GM21515 (cell line): Measurements from ENCODE around the gene FOXRED2.
"Not testable (repeated sequence)": the region's sequence is repeated elsewhere in the genome, so short reads cannot be mapped to it uniquely, and the experiment has no call there.

Experiments used
- ATAC-seq: cut with Tn5 transposase; IDR thresholded peaks from one replicate; pipeline ENCODE4 v1.9.1; 2021; ENCODE audit not compliant: unreplicated experiment

FOXRED2 gene

DNA sequence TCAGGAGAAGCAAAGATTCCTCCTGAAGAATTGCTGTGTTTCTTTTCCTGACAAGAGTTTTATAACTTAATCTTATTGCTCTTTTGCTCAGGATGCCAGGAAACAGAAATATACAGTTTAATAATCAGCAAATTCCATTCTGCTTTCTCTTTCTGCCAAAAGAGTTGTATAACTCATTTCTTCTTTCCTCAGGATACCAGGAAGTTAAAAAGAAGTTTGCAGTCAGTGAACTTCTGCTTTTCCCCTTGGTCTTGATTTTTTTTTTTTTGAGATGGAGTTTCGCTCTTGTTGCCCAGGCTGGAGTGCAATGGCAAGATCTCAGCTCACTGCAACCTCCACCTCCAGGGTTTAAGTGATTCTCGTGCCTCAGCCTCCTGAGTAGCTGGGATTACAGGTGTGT lies 13.1 kb upstream of the FOXRED2 start:
- ATAC-seq, result not testable (repeated sequence)

GRCh38 chr22:36514766-36515165 lies 7.9 kb upstream of the FOXRED2 start:
- no peak for ATAC-seq

GRCh38 chr22:36512991-36513390 lies 6.2 kb upstream of the FOXRED2 start:
- ATAC-seq, result no peak

DNA sequence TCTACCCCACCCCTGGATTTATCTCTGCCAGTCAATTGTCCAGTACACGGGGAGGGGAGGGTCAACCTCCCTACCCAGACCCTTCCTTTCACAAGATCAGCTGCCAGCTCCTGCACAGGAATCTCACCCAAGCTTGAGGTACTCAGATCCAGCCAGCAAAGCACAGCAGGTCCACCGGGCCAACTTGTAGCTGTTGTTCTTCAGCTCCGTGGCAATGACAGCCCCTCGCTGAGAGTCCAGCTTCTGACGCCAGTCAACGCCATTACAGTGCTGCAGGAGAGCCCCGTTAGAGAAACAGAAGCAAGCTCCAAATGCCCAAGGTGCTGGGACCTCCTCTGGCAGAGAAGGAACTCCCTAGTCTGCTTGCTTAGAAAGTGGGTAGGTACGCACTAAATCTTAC lies 5.5 kb upstream of the FOXRED2 start:
- no peak for ATAC-seq

DNA sequence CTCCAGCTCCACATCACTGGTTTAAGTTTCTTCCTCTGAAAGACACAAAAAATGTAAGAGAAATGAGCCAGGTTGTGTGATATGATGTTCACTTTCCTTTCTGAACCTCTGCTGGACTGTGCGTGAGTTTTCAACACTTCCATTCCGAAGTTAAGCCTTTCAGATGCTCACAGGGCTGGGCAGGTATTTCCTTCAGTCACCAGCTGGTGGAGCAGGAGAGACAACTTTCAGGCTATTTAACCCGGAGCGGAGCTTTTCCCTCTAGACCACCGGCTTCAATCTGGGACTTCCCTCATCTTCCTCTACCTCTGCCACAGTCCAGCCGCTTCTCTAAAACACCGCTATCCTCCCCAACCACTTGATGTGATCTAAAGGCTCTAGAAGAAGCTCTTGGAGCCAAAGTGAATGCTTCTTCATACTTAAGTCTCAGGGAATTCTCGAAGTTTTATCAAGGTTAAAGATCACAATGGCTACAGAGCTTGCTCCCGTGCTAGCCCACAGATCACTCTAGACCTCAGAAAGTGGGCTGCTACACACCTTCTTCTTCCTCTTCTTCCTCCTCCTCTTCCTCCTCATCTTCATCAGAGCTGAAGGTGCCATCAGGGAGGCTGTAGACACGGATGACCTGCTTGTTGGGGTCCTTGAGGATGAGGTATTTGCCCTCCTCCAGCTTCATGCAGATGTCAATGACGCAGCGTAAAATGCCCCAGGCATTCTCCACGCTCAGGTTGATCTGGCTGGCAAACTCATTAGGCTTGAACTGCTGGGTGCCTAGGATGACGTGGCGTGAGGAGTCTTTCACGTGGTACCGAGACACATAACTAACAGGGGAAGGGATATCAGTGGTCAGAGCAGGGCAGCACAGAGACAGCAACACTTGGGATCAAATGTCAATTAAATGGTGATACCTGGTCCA lies 4.4 kb upstream of the FOXRED2 start:
- ATAC-seq, result no peak

- ATAC-seq, result no peak
Measured at GRCh38 chr22:36510384-36510783, 3.5 kb upstream of the FOXRED2 start.

GRCh38 chr22:36507518-36508010 lies 724 bp upstream of the FOXRED2 start:
- no peak for ATAC-seq

DNA sequence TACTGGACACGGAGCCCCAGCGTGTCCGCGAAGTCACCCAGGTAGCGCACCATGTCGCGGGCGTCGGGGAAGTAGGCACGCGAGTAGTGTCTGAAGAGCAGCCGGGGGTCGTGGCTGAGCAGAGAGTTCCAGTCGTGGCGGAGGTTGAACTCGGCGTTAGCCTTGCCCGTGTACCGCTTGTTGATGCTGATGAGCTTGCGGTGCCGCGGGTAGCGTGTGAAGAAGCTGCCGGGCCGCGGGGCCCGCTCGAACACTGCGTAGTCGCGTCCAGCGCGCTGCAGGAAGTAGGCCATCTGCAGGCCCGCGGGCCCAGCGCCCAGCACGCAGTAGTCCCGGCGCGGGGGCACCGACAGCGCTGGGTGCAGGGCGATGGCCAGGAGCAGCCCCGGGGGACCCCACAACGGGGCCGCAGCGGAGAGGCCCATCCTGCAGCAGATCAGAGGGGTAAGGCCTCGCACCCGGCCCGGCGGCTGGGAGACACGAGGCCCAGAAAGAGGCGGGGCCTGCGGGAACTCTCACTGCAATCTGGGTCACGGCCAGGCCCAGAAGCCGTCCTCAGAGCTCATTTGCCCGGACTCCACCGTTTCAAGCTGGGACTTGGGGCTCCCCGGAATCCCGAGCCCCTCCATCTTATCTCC lies 723 bp downstream of the FOXRED2 start:
- ATAC-seq, result no peak

DNA sequence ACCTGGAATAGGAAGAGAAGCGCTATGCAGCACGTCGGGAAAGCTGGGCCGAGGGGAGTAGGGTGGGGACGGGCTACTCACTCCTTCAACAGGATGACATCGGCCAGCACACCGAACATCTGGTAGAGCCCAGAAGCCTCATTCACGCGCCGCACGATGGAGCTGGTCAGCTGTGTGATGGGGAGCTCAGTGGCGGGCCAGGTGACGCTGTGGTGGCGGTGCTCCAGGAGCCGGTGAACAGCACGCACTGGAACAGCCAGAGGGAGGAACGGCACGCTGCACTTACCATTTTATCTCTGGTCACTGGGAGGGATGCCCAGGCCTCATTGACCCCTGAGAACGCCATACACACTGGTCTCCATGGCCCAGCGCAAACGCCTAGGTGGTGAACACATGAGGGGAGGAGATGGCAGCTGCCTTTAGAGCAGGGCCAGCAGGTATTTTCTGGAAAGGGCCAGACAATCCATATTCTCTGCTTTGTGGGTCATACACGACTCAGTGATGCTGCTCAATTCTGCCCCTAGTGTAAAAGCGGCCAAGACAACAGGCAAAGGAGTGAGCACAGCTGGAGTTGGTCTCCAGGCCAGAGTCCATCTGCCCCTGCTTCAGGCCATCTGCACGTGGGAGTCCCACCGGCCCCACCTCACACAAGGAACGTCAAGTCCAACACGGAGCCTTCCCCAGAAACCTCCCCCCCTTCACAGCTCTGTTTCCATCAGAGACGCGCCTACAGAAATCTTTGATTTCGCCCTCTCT lies 8.8 kb downstream of the FOXRED2 start:
- ATAC-seq, result no peak

- no peak for ATAC-seq
Measured at GRCh38 chr22:36493690-36494110, 13.1 kb downstream of the FOXRED2 start.

DNA sequence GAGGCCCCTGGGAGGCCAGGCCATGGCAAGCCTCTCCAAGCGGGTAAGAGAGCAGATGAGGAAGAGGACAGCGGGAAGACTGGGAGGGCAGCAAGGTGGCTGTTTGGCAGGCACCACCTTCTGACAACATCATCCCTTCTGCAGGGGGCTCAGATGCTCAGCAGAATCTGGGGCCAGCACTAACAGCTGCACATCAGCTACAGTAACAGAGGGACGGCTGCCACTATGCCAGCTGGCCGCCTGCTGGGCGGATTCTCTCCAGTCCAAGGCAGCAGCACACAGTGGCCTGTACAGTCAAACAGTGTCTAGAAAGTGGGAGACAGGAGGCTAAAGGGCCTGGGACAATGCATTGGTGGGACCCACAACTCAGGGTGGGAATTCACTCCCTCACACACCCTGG lies 14.7 kb downstream of the FOXRED2 start:
- no peak for ATAC-seq

GRCh38 chr22:36491155-36491554 lies 15.7 kb downstream of the FOXRED2 start:
- no peak for ATAC-seq

DNA sequence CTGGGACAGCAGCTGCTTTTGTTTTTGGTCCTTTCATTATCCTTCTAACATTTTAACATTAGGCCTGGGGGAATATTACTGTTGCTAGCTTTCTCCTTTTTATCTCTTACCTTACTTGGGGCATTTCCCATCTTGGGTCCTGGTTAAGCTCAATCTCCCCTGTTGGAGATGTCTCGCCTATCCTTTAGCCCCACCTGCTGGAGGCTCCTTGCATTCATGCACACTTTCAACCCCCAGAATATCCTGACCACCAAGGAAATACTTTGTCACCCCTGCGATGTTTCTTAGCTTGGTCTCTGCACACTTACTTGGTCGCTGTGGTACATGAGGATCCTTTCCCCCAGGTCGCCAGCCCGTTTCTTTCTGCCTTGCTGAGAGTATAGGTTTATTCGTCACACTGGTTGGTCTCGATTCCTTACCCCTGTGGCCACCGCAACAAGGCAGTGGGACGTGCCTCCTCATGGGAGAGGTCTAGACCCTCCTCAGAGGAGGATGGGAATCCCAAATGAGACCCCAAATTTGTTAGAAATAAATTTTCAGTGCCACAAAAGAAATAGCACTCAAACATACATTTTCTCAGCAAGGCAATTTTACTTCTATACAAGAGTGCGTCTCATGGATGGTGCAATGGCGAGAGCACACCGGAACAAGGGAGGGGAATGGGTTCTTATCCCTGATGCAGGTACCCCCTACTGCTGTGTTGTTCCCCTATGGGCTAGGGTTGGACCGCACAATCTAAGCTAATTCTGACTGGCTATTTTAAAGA lies 20.0 kb downstream of the FOXRED2 start:
- no peak for ATAC-seq

- ATAC-seq, result peak; percentile 74
Measured at GRCh38 chr22:36481393-36482168, 25.3 kb downstream of the FOXRED2 start, which contains the start of gene TXN2. TSS of gene TXN2 (minus strand) at chr22:36481640. CDS start at chr22:36480837, 803 bp downstream.

- ATAC-seq, result no peak
Measured at GRCh38 chr22:36480941-36481392, 25.9 kb downstream of the FOXRED2 start.

GRCh38 chr22:36478966-36479365 lies 27.9 kb downstream of the FOXRED2 start:
- no peak for ATAC-seq

- no peak for ATAC-seq
Measured at GRCh38 chr22:36475341-36475740, 31.5 kb downstream of the FOXRED2 start.

DNA sequence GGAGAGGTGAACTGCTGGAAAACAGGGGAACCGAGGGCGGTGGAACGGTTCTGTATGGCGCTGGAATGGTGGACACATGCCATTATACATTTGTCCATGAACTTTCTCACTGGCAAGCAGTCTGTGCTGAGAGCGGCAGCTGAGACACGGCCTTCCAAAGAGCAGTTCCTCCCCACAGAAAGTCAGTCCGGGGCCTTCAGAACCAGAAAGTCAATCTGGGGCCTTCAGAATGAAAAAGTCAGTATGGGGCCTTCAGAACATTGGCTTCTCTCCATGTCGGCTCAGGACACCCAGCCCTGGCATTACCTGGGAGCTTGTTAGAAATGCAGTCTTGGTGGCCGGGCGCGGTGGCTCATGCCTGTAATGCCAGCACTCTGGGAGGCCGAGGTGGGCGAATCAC lies 34.2 kb downstream of the FOXRED2 start:
- no peak for ATAC-seq

- ATAC-seq, result no peak
Measured at GRCh38 chr22:36471341-36471821, 35.5 kb downstream of the FOXRED2 start.

- ATAC-seq, result no peak
Measured at GRCh38 chr22:36470994-36471331, 35.9 kb downstream of the FOXRED2 start.
